Activated CD8-positive, alpha-beta memory T cell treated with anti-CD3 and anti-CD28 coated beads for 1 hour (primary cell): ENCODE results near the gene CRHBP.

ENCODE experiments used
- DNase-seq, 2 donors: peaks; one replicate each; pipeline ENCODE4 v3.0.0-alpha.2; 2020; ENCODE audit warnings: low read depth in 1 of 2; ENCODE audit errors: extremely low read depth in 1 of 2

CRHBP gene

GRCh38 chr5:77012601-77013000 lies 59.8 kb downstream of the CRHBP start:
- no peak for DNase-seq

- no peak for DNase-seq
Observed at GRCh38 chr5:77015938-77016569, 63.2 kb downstream of the CRHBP start.

GRCh38 chr5:77016962-77017361 lies 64.1 kb downstream of the CRHBP start:
- DNase-seq = no peak

GRCh38 chr5:77017668-77018067 lies 64.8 kb downstream of the CRHBP start:
- no peak for DNase-seq
